Motor neuron (in vitro differentiated cells): ENCODE measurements around the gene DCAF6. TPM values are rescaled to one million over a fixed set of nuclear protein-coding genes. Genes with fewer than 3 reads are reported as not detected.

ENCODE experiments used
- ATAC-seq, 8 experiments: fragments of 200-7000 bp; cut with Tn5 transposase; replicated peaks in 6 of 8; 2 replicates each; pipeline ENCODE4 v1.8.0; 2021; ENCODE audit warnings: mild to moderate bottlenecking in 8 of 8, moderate library complexity in 8 of 8
- H3K27ac ChIP-seq, 2 donors: fragments of 250-450 bp; sonication (Bioruptor Pico); 2 replicates each; pipeline ENCODE4 v1.9.0; 2021; ENCODE audit warnings: antibody characterized with exemption in 2 of 2, mild to moderate bottlenecking in 2 of 2, moderate library complexity in 1 of 2
- H3K4me1 ChIP-seq, 2 donors: fragments of 250-450 bp; sonication (Bioruptor Pico); replicated peaks in 1 of 2; 2 replicates each; pipeline ENCODE4 v1.6.1; 2021; ENCODE audit warnings: antibody characterized with exemption in 2 of 2, mild to moderate bottlenecking in 2 of 2, moderate library complexity in 1 of 2
- H3K4me3 ChIP-seq, 5 donors: fragments of 250-450 bp; sonication (Bioruptor Pico); 2 replicates each; pipeline ENCODE4 v1.9.0; 2021; ENCODE audit warnings: antibody characterized with exemption in 5 of 5, mild to moderate bottlenecking in 5 of 5, moderate library complexity in 4 of 5
- WGBS, 10 experiments: fragments of 450-650 bp; shearing (Covaris generic); methylation state at CpG; one replicate each; pipeline ENCODE4 v1.0.0; 2022; 5-methylcytosine and 5-hydroxymethylcytosine counted together
- in situ Hi-C, 9 experiments: fragments of 400-800 bp; cut with MboI; loops; one replicate each; pipeline ENCODE4 v1.15.0; 2021; ENCODE audit warnings: low sequenced_read_pairs in 9 of 9, low pct_unique_long_range_greater_than_20kb in 2 of 9; ENCODE audit not compliant: unreplicated experiment in 9 of 9
- total RNA-seq, 8 experiments: library from RNA; unstranded; fragments of 300-600 nt; gene quantifications; 2 replicates each; pipeline versions ENCODE4 v1.2.3 to v1.2.4, GENCODE V29; 2022

The DCAF6 gene
- total RNA-seq, 8 experiments from 2014 or later, result 18.3 to 77.8 (median 33.7) TPM

- 80 to 100% (median 100%) methylated on average over 1 of the region's 1 CpG for WGBS, 10 experiments
- H3K4me3 ChIP-seq, result no peak overlapping the region
- in situ Hi-C loops, result no loop called here
- no peak for ATAC-seq
- no peaks in the 10 kb centered on the region for H3K4me1 ChIP-seq
- H3K27ac ChIP-seq, result no peak overlapping the region
Measured at GRCh38 chr1:168064216-168064615, 127.7 kb downstream of the DCAF6 start.

- H3K4me1 ChIP-seq, result no peaks in the 10 kb centered on the region
- no peak for ATAC-seq
- WGBS, 10 experiments, result 41 to 100% (median 89%) methylated on average over 1 to 3 of the region's 3 CpGs
- H3K4me3 ChIP-seq, result no peak overlapping the region
- in situ Hi-C loops, result no loop called here
- no peak overlapping the region for H3K27ac ChIP-seq
Measured at GRCh38 chr1:168065506-168065905, 129.0 kb downstream of the DCAF6 start.

GRCh38 chr1:168069384-168069783 lies 132.9 kb downstream of the DCAF6 start:
- WGBS, 10 experiments, result 56 to 100% (median 97%) methylated on average over 1 to 3 of the region's 3 CpGs
- in situ Hi-C loops, result no loop called here
- no peak overlapping the region for H3K4me3 ChIP-seq
- no peak for ATAC-seq
- no peak overlapping the region for H3K27ac ChIP-seq
- no peaks in the 10 kb centered on the region for H3K4me1 ChIP-seq

GRCh38 chr1:168079761-168080160 lies 143.3 kb downstream of the DCAF6 start:
- Histone ChIP-seq H3K27ac (no peak overlapping the region), H3K4me1 (no peaks in the 10 kb centered on the region), H3K4me3 (no peak overlapping the region)
- ATAC-seq, result no peak
- in situ Hi-C loops, result no loop called here

- in situ Hi-C loops, result no loop called here
- peak in 2 of 8 experiments; percentile 32 to 46 for ATAC-seq
Measured at GRCh38 chr1:168081373-168082007, 145.0 kb downstream of the DCAF6 start.

GRCh38 chr1:168082008-168082876 lies 145.8 kb downstream of the DCAF6 start:
- WGBS, 10 experiments, result 30 to 100% (median 62%) methylated on average over 1 to 8 of the region's 8 CpGs; no CpG with 5 or more reads in 2 of the 10 experiments
- in situ Hi-C loops, result no loop called here
- ATAC-seq, result peak; percentile 69 to 95 (median 92)
- Histone ChIP-seq H3K27ac (no peak overlapping the region), H3K4me3 (no peak overlapping the region), H3K4me1 (peaks cover 3% of the 10 kb centered on the region in 2 donors)

More at GRCh38 chr1:168081373-168082007, 145.0 kb downstream of the DCAF6 start:
- peaks cover 0 to 3% of the 10 kb centered on the region in 2 donors for H3K4me1 ChIP-seq
- WGBS, 10 experiments, result 20 to 100% (median 96%) methylated on average over 1 to 4 of the region's 4 CpGs; no CpG with 5 or more reads in 2 of the 10 experiments
- no peak overlapping the region for H3K27ac ChIP-seq
- no peak overlapping the region for H3K4me3 ChIP-seq

GRCh38 chr1:168083456-168084325 lies 147.2 kb downstream of the DCAF6 start:
- no peak overlapping the region for H3K27ac ChIP-seq
- WGBS, 10 experiments, result 74 to 100% (median 95%) methylated on average over 1 to 7 of the region's 7 CpGs; no CpG with 5 or more reads in 3 of the 10 experiments
- in situ Hi-C loops, result no loop called here
- H3K4me1 ChIP-seq, result peaks cover 3% of the 10 kb centered on the region in 2 donors
- H3K4me3 ChIP-seq, result no peak overlapping the region
- ATAC-seq, result no peak

GRCh38 chr1:168084396-168085231 lies 148.1 kb downstream of the DCAF6 start:
- in situ Hi-C loops, result no loop called here

GRCh38 chr1:168085401-168085872 lies 149.0 kb downstream of the DCAF6 start:
- in situ Hi-C loops, result no loop called here
- WGBS, 10 experiments, result 0 to 94% (median 90%) methylated on average over 1 to 15 of the region's 16 CpGs; no CpG with 5 or more reads in 4 of the 10 experiments
- Histone ChIP-seq H3K4me3 (no peak overlapping the region), H3K27ac (no peak overlapping the region), H3K4me1 (peaks cover 3% of the 10 kb centered on the region in 2 donors)
- ATAC-seq, result peak in 1 of 8 experiments; percentile 3

More at GRCh38 chr1:168084396-168085231, 148.1 kb downstream of the DCAF6 start:
- 10 to 100% (median 72%) methylated on average over 2 to 13 of the region's 13 CpGs; no CpG with 5 or more reads in 2 of the 10 experiments for WGBS, 10 experiments
- H3K4me3 ChIP-seq, result no peak overlapping the region
- peak; percentile 9 to 64 (median 40) for ATAC-seq
- H3K4me1 ChIP-seq, result peaks cover 3% of the 10 kb centered on the region in 2 donors
- H3K27ac ChIP-seq, result no peak overlapping the region

- 33 to 89% (median 71%) methylated on average over 1 to 2 of the region's 2 CpGs; no CpG with 5 or more reads in 4 of the 10 experiments for WGBS, 10 experiments
- H3K4me1 ChIP-seq, result peaks cover 3% of the 10 kb centered on the region in 2 donors
- ATAC-seq, result no peak
- H3K27ac ChIP-seq, result no peak overlapping the region
- in situ Hi-C loops, result no loop called here
- H3K4me3 ChIP-seq, result no peak overlapping the region
Measured at GRCh38 chr1:168086438-168086837, 150.0 kb downstream of the DCAF6 start.

GRCh38 chr1:168087696-168088095 lies 151.2 kb downstream of the DCAF6 start:
- Histone ChIP-seq H3K4me1 (peaks cover 3% of the 10 kb centered on the region in 2 donors), H3K4me3 (no peak overlapping the region), H3K27ac (no peak overlapping the region)
- no peak for ATAC-seq
- WGBS, 10 experiments, result 86 to 100% (median 91%) methylated on average over 1 to 10 of the region's 10 CpGs; no CpG with 5 or more reads in 3 of the 10 experiments
- in situ Hi-C loops, result no loop called here
